ENCODE data around the gene GPR83.
"Not testable (repeated sequence)": the region's sequence is repeated elsewhere in the genome, so short reads cannot be mapped to it uniquely, and the experiment has no call there.

Gene GPR83

GRCh38 chr11:94379613-94380012, 21.6 kb downstream of the GPR83 start:
- Histone ChIP-seq H3K27ac (ENCODE audit: insufficient read depth, low read depth, low read length, poor library complexity, severe bottlenecking) (no peak overlapping the region), H3K4me1 (ENCODE audit: control insufficient read depth, insufficient read depth, low read length) (no peaks in the 10 kb centered on the region), H3K9me3 (ENCODE audit: control insufficient read depth, low read length) (no peaks in the 10 kb centered on the region), H3K27me3 (ENCODE audit: control insufficient read depth, insufficient read depth, low read length, poor library complexity, severe bottlenecking) (no peaks in the 10 kb centered on the region), H3K36me3 (ENCODE audit: control insufficient read depth, insufficient read depth, low read length) (no peaks in the 10 kb centered on the region), H3K4me3 (ENCODE audit: insufficient read depth, low read depth, low read length) (no peak overlapping the region)
- WGBS, 2 experiments: 92 to 98% methylated on average over 5 of the region's 5 CpGs

- H3K27me3 ChIP-seq (ENCODE audit: control insufficient read depth, insufficient read depth, low read length, poor library complexity, severe bottlenecking): no peaks in the 10 kb centered on the region
- no peaks in the 10 kb centered on the region for H3K4me1 ChIP-seq (ENCODE audit: control insufficient read depth, insufficient read depth, low read length)
- H3K36me3 ChIP-seq (ENCODE audit: control insufficient read depth, insufficient read depth, low read length): no peaks in the 10 kb centered on the region
- H3K27ac ChIP-seq (ENCODE audit: insufficient read depth, low read depth, low read length, poor library complexity, severe bottlenecking): no peak overlapping the region
- H3K9me3 ChIP-seq (ENCODE audit: control insufficient read depth, low read length): no peaks in the 10 kb centered on the region
- WGBS, 2 experiments: 94 to 100% methylated on average over 1 of the region's 1 CpG
- no peak overlapping the region for H3K4me3 ChIP-seq (ENCODE audit: insufficient read depth, low read depth, low read length)
Observed at GRCh38 chr11:94376841-94377240, 24.4 kb downstream of the GPR83 start.

- not testable (repeated sequence) for H3K4me3 ChIP-seq (ENCODE audit: insufficient read depth, low read depth, low read length); H3K9me3 ChIP-seq (ENCODE audit: control insufficient read depth, low read length); H3K36me3 ChIP-seq (ENCODE audit: control insufficient read depth, insufficient read depth, low read length); H3K27ac ChIP-seq (ENCODE audit: insufficient read depth, low read depth, low read length, poor library complexity, severe bottlenecking); H3K4me1 ChIP-seq (ENCODE audit: control insufficient read depth, insufficient read depth, low read length); H3K27me3 ChIP-seq (ENCODE audit: control insufficient read depth, insufficient read depth, low read length, poor library complexity, severe bottlenecking)
- 89 to 91% methylated on average over 6 of the region's 6 CpGs for WGBS, 2 experiments
Observed at GRCh38 chr11:94370576-94370975, 30.6 kb downstream of the GPR83 start.

GRCh38 chr11:94350850-94351563, 50.2 kb downstream of the GPR83 start:
- H3K4me3 ChIP-seq (ENCODE audit: insufficient read depth, low read depth, low read length); H3K27ac ChIP-seq (ENCODE audit: insufficient read depth, low read depth, low read length, poor library complexity, severe bottlenecking); H3K4me1 ChIP-seq (ENCODE audit: control insufficient read depth, insufficient read depth, low read length); H3K9me3 ChIP-seq (ENCODE audit: control insufficient read depth, low read length); H3K27me3 ChIP-seq (ENCODE audit: control insufficient read depth, insufficient read depth, low read length, poor library complexity, severe bottlenecking); H3K36me3 ChIP-seq (ENCODE audit: control insufficient read depth, insufficient read depth, low read length): not testable (repeated sequence)
- WGBS, 2 experiments: 75 to 83% methylated on average over 7 to 10 of the region's 10 CpGs

GRCh38 chr11:94346311-94346710, 54.9 kb downstream of the GPR83 start:
- not testable (repeated sequence) for H3K9me3 ChIP-seq (ENCODE audit: control insufficient read depth, low read length); H3K27ac ChIP-seq (ENCODE audit: insufficient read depth, low read depth, low read length, poor library complexity, severe bottlenecking); H3K4me1 ChIP-seq (ENCODE audit: control insufficient read depth, insufficient read depth, low read length); H3K36me3 ChIP-seq (ENCODE audit: control insufficient read depth, insufficient read depth, low read length); H3K27me3 ChIP-seq (ENCODE audit: control insufficient read depth, insufficient read depth, low read length, poor library complexity, severe bottlenecking); H3K4me3 ChIP-seq (ENCODE audit: insufficient read depth, low read depth, low read length)
- WGBS, 2 experiments: 92 to 93% methylated on average over 8 of the region's 8 CpGs

GRCh38 chr11:94343495-94343894, 57.7 kb downstream of the GPR83 start:
- Histone ChIP-seq H3K27me3 (ENCODE audit: control insufficient read depth, insufficient read depth, low read length, poor library complexity, severe bottlenecking) (no peaks in the 10 kb centered on the region), H3K4me1 (ENCODE audit: control insufficient read depth, insufficient read depth, low read length) (no peaks in the 10 kb centered on the region), H3K36me3 (ENCODE audit: control insufficient read depth, insufficient read depth, low read length) (no peaks in the 10 kb centered on the region), H3K4me3 (ENCODE audit: insufficient read depth, low read depth, low read length) (no peak overlapping the region), H3K9me3 (ENCODE audit: control insufficient read depth, low read length) (no peaks in the 10 kb centered on the region), H3K27ac (ENCODE audit: insufficient read depth, low read depth, low read length, poor library complexity, severe bottlenecking) (no peak overlapping the region)
- WGBS, 2 experiments: 85% methylated on average over 1 of the region's 1 CpG; no CpG with 5 or more reads in 1 of the 2 experiments

GRCh38 chr11:94342250-94342649, 59.0 kb downstream of the GPR83 start:
- H3K36me3 ChIP-seq (ENCODE audit: control insufficient read depth, insufficient read depth, low read length): no peaks in the 10 kb centered on the region
- H3K4me3 ChIP-seq (ENCODE audit: insufficient read depth, low read depth, low read length): no peak overlapping the region
- H3K27me3 ChIP-seq (ENCODE audit: control insufficient read depth, insufficient read depth, low read length, poor library complexity, severe bottlenecking): no peaks in the 10 kb centered on the region
- H3K4me1 ChIP-seq (ENCODE audit: control insufficient read depth, insufficient read depth, low read length): no peaks in the 10 kb centered on the region
- WGBS, 2 experiments: 91 to 92% methylated on average over 3 of the region's 3 CpGs
- H3K9me3 ChIP-seq (ENCODE audit: control insufficient read depth, low read length): no peaks in the 10 kb centered on the region
- H3K27ac ChIP-seq (ENCODE audit: insufficient read depth, low read depth, low read length, poor library complexity, severe bottlenecking): no peak overlapping the region

- Histone ChIP-seq H3K36me3 (ENCODE audit: control insufficient read depth, insufficient read depth, low read length) (no peaks in the 10 kb centered on the region), H3K9me3 (ENCODE audit: control insufficient read depth, low read length) (no peaks in the 10 kb centered on the region), H3K4me3 (ENCODE audit: insufficient read depth, low read depth, low read length) (no peak overlapping the region), H3K27me3 (ENCODE audit: control insufficient read depth, insufficient read depth, low read length, poor library complexity, severe bottlenecking) (no peaks in the 10 kb centered on the region), H3K27ac (ENCODE audit: insufficient read depth, low read depth, low read length, poor library complexity, severe bottlenecking) (no peak overlapping the region), H3K4me1 (ENCODE audit: control insufficient read depth, insufficient read depth, low read length) (no peaks in the 10 kb centered on the region)
- WGBS, 2 experiments: 95 to 100% methylated on average over 1 to 3 of the region's 3 CpGs
Observed at GRCh38 chr11:94338651-94339050, 62.6 kb downstream of the GPR83 start.

GRCh38 chr11:94336033-94336432, 65.2 kb downstream of the GPR83 start:
- 91 to 93% methylated on average over 6 of the region's 6 CpGs for WGBS, 2 experiments
- Histone ChIP-seq H3K4me1 (ENCODE audit: control insufficient read depth, insufficient read depth, low read length) (no peaks in the 10 kb centered on the region), H3K9me3 (ENCODE audit: control insufficient read depth, low read length) (no peaks in the 10 kb centered on the region), H3K36me3 (ENCODE audit: control insufficient read depth, insufficient read depth, low read length) (no peaks in the 10 kb centered on the region), H3K27me3 (ENCODE audit: control insufficient read depth, insufficient read depth, low read length, poor library complexity, severe bottlenecking) (no peaks in the 10 kb centered on the region), H3K27ac (ENCODE audit: insufficient read depth, low read depth, low read length, poor library complexity, severe bottlenecking) (no peak overlapping the region), H3K4me3 (ENCODE audit: insufficient read depth, low read depth, low read length) (no peak overlapping the region)

GRCh38 chr11:94332814-94333213, 68.4 kb downstream of the GPR83 start:
- H3K27me3 ChIP-seq (ENCODE audit: control insufficient read depth, insufficient read depth, low read length, poor library complexity, severe bottlenecking): no peaks in the 10 kb centered on the region

GRCh38 chr11:94330789-94331188, 70.4 kb downstream of the GPR83 start:
- WGBS, 2 experiments: 100% methylated on average over 2 of the region's 2 CpGs
- no peaks in the 10 kb centered on the region for H3K27me3 ChIP-seq (ENCODE audit: control insufficient read depth, insufficient read depth, low read length, poor library complexity, severe bottlenecking)
- H3K4me3 ChIP-seq (ENCODE audit: insufficient read depth, low read depth, low read length): no peak overlapping the region
- no peaks in the 10 kb centered on the region for H3K9me3 ChIP-seq (ENCODE audit: control insufficient read depth, low read length)
- no peaks in the 10 kb centered on the region for H3K36me3 ChIP-seq (ENCODE audit: control insufficient read depth, insufficient read depth, low read length)
- H3K4me1 ChIP-seq (ENCODE audit: control insufficient read depth, insufficient read depth, low read length): no peaks in the 10 kb centered on the region
- H3K27ac ChIP-seq (ENCODE audit: insufficient read depth, low read depth, low read length, poor library complexity, severe bottlenecking): no peak overlapping the region

More at GRCh38 chr11:94332814-94333213, 68.4 kb downstream of the GPR83 start:
- H3K36me3 ChIP-seq (ENCODE audit: control insufficient read depth, insufficient read depth, low read length): no peaks in the 10 kb centered on the region
- H3K27ac ChIP-seq (ENCODE audit: insufficient read depth, low read depth, low read length, poor library complexity, severe bottlenecking): no peak overlapping the region
- no peak overlapping the region for H3K4me3 ChIP-seq (ENCODE audit: insufficient read depth, low read depth, low read length)
- no peaks in the 10 kb centered on the region for H3K9me3 ChIP-seq (ENCODE audit: control insufficient read depth, low read length)
- H3K4me1 ChIP-seq (ENCODE audit: control insufficient read depth, insufficient read depth, low read length): no peaks in the 10 kb centered on the region

Measured in ectodermal cell (in vitro differentiated cells).